Hematopoietic multipotent progenitor cell (in vitro differentiated cells): Measurements from ENCODE around the gene METAP1D. TPM values are rescaled to one million over a fixed set of nuclear protein-coding genes. Genes with fewer than 3 reads are reported as not detected.
"Not testable (repeated sequence)": the region's sequence is repeated elsewhere in the genome, so short reads cannot be mapped to it uniquely, and the experiment has no call there.

Source experiments
- DNase-seq, 3 donors: peaks; one replicate each; pipeline ENCODE4 v3.0.0-alpha.2; 2011 to 2015; ENCODE audit warnings: low read depth in 2 of 3, low spot score in 2 of 3
- total RNA-seq: library from RNA; depleted of rRNA; stranded (reverse); fragments of >200 nt; gene quantifications from one replicate; pipeline ENCODE4 v1.2.3, GENCODE V29; 2012

The METAP1D gene
- total RNA-seq, 1 donor, result 5.1 TPM

DNA sequence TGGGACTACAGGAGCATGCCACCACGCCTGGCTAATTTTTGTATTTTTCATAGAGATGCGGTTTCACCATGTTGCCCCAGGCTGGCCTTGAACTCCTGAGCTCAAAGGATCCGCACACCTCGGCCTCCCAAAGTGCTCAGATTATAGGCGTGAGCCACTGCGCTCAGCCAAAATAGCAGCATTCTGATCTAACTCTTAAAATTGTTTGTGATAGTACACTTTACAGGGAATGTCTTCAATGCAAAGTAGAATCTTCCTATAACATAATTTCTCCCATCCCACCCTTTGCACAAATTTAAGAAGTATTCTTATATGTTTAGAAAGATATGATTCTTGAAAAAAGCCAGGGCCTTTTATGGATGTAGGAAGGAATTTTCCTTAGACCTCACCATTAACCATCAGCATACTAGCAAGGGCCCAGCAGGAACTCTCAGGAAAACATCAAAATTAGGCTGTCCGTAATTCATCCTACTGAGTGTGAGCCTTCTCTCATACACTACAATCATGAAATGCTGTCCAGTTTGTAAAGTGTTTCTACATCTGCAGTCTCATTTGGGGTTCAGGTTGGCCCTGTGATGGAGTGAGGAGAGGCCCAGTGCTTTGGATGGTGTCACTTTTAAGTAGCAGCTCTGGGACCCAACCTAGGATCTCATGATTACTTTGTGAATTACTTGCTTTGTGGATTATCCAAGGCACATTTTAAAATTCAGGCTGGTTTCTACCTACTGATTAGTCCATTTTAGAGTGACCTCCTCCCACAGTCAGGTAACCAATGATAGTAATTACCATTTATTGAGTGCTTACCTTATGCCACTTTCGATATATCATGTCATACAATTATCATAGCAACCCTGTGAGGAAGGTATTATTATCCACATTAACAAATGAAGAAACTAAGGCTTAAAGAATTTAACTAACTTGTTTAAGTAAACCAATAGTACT is 48.1 kb downstream of the METAP1D start:
- DNase-seq, result no peak

DNA sequence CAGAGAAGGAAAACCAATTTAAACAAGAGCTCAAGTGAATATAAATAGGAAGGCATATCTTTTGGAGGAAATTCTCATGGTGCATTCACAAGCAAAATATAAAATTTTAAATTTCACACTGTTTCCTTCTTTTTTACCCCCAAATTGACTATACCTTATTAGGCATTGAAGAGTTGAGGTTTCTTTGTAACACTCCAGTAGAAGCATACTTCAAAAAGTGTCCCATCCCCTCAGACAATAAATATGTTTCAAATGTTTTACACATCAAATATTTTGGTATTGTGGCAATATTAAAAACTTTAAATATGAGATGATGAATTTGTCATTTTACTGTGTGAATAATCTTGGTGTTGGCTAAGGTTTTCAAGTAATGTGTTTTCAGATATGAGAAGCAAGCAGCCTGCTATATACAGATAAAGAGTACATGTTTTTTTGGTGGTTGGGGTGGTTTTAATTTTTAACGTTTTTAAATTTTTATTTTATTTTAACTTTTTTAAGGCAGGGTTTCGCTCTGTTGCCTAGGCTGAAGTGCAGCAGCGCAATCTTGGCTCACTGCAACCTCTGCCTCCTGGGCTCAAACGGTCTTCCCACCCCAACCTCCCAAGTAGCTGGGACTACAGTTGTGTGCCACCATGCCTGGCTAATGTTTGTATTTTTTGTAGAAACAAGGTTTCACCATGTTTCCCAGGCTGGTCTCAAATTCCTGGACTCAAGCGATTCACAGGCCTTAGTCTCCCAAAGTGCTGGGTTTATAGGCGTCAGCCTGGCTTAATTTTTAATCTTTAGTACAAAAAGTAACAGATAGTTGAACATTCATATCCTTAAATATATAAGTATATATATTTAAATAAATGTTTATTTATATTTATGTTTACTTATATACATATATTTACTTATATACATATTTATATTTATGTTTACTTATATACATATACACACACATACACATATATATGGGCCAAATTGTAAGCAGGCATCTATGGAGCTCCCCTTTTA is 49.1 kb downstream of the METAP1D start:
- peak in 1 of 3 donors; percentile 26 for DNase-seq

DNA sequence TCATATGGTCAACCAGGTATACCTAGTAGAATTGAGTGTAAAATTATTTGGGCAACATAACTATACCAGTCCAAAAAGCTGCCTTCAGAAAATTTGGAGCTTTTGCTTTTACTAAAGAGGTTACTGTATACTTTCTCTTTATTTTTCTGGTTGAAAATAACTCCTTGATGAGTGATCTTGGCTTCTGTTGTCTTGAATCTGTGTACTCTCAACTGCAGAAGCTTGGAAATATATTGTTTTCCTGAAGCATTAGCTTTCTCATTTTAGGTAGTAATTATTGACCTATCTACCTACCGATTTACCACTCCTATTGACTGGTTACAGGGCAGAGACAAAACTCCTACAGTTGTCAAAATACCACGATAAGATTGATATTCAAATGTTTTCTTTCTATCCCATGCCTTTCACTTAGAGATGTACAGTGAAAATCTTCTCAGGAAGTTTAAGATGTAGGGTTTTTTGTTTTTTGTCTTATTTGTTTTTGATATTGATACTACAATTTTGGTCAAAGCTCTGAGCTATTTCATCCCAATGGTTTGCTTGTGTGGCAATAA is 49.9 kb downstream of the METAP1D start:
- DNase-seq, result no peak

DNA sequence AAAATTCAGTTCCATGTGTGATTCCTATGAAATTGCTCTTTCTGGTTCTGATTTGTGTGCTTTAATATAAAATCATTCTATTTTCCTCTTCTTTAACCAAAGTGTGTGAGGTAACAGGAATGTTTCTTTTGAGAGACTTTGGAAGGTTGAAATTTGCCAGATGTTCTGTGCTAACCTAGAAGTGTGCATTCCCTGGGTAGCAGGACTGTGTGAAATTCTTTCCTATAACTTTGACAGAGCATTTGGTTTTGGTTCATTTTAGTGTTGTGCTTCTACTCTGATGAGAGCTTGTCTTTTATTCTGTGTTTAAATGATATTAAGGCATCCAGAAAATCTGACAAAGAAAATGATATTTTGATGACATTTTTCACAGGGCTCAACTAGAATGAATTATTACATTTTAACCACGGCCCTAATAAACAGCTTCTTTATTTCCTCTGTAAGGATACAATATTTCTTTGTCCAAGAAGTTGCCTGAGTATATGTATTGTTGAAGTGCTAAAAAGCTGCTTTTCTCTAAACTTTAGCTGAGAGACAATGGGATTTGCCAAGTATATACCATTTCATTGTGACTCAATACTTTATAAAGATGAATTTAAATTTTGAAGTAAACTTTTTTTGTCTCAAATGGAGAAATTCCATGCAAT is 50.8 kb downstream of the METAP1D start:
- DNase-seq, result no peak

DNA sequence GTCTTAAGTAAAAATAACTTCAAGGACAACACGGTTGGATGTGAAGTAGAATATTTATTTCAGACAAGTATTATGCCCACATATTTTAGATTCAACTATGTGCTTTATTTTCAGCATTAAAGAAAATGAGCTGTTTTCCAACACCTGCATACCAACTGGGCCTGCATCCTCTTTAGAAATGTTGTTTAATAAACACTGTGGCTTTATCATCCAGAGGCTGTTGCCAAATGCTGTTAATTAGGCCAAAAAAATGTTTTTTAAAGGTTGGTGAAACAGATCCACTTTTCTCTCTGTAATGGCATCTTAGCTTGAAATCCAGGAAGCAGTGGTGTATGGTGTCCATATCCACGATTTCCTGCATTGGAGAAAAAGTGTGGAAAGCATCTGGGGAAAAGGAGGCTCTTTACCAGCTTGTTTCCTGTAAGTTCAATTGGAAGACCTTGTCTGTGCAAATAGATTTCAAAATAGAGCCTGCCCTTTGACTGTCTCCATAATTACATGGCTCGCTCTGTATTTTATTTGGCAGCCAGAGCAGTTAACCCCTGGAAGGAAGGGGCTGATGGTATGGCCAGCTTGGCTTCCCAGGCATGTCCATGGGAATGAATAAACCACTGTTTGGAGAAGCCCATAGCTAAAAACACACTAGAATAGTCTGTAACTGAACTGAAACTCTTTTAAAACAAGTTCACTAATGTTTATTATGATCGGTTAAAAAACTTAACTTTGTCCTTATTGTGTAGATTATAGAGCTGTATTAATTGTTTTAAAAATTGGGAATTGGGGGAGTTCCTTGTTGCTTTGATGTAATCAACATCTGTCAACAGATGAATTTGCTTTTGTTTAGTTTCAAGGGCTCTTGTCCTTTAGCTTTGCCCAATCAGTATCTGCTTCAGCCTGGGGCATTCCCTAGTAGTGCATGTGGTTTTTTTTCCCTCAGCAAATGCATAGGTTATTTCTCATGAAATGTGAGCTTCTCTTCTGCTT is 52.5 kb downstream of the METAP1D start:
- DNase-seq, result no peak

DNA sequence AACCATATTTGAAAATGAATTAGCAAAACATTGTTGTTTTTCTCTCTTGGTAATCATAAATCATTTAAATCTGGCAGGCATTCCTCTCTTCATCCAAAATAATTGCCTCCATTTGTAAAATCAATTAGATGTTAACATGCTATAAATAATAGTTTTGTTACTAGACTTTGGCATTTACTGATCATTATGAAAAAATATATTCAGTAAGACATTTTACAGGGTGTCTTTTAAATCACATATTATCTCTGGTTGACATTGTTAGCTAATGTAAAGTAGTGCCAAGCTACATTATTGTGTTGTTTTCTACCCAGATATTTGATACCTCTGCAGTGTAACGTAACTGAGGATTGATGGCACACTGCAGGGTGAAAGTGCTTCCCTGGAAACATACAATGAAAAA is 53.7 kb downstream of the METAP1D start:
- no peak for DNase-seq

DNA sequence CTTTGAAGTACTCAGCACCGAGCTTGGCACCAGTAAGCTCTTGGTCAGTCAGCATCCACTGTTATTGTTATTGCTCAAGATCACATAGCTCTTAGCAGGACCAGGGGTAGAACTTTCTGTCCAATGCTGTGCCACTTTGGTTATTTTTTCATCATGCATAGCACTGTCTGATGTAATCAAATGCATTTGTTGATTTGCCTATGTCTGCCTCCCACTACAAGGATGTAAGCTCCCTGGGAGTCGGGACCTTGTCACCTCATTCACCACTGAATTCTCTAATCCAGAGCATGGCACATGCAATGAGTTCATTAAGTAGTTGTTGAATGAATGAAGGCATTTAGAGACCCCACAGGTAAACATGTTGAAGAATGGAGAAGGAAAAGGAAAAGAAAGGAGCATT is 56.5 kb downstream of the METAP1D start:
- DNase-seq, result no peak

DNA sequence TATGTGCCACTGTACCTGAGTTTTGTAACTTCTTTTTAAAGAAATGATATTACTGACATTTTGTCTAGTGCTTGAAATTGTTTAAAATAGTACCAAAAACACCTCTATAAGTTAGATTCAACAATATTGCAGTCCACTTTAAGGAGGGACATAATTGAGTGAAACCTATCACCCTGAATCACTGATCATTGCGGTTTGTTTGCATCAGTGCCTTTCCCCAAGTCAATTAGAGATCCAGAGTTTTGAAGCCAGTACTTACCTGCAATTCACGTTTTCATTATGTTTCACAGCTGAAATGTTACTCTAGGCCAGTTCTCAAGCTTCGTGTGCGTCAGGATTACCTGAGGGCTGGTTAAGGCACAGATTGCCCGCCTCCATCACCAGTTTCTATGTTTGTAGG is 58.9 kb downstream of the METAP1D start:
- DNase-seq, result no peak

DNA sequence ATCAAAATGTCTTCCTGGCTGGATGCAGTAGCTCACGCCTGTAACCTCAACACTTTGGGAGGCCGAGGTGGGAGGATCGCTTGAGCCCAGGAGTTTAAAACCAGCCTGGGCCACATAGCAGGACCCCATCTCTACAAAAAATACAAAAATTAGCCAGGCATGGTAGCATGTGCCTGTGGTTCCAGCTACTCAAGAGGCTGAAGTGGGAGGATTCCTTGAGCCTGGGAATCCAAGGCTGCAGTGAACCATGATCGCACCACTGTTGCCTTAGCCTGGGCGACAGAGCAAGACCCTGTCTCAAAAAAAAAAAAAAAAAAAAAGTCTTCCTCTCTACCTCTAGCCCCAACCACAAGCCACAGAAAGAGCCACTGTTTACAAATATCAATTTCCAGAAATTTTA is 60.4 kb downstream of the METAP1D start:
- DNase-seq, result not testable (repeated sequence)

DNA sequence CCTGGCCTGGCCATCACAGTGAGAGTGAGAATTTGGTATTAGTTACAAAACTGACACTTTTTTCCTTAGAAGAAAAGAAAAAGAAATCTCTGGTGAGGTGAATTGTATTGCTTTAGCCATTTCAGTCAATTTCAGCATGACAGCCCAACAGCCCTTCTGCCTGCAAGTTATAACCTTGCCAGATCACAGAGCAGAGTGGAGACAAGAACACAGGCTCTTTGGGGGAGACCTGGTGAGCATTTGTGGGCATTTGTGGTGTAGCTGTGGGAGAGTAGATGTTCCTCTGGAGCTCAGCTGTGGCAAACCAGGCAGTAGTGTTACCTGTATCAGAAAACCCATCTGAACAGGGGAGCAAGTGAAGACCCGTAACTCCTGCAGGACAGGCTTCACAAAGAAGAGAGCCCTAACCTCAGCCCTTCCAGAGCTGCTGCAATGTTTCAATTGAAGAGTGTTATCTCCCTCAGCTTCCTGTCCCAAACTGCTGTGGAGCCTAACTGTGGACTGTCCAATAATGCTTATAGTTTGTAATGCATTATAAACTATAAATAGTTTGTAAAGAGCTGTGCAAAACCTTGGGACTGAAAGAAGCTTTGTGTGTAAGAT is 62.8 kb downstream of the METAP1D start:
- DNase-seq, result no peak

DNA sequence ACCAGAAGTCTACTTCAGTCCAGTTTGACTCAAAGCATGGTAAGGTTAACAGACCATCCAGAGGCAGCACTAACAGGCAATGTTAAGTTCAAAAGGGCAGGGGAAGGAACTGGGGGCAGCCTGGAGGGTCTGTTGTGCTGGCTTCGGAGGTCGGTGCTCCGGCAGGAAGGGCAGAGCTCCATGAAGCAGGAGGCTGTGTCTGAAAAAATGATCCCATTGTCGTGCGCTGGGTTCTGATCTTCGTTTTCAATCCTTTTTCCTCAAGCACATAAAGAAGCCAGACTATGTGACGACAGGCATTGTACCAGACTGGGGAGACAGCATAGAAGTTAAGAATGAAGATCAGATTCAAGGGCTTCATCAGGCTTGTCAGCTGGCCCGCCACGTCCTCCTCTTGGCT is 63.7 kb downstream of the METAP1D start:
- no peak for DNase-seq

DNA sequence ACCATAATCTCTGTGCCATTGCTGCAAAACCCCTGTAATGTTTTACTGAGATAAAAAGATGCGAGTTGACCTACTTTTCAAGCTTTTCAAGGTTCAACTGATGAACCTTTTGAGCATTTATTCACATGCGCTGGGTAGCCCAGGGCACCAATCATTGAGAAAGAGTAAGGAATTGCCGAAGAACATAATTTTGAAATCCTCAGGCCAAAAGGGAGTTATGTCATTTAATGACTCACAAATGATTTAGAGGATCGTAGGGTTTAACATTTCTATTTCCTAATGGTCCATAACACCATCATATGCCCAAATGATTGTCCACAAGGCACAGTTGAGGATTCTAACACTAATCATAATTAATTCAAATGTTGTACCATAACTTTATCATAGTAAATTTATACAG is 65.4 kb downstream of the METAP1D start:
- DNase-seq, result no peak

DNA sequence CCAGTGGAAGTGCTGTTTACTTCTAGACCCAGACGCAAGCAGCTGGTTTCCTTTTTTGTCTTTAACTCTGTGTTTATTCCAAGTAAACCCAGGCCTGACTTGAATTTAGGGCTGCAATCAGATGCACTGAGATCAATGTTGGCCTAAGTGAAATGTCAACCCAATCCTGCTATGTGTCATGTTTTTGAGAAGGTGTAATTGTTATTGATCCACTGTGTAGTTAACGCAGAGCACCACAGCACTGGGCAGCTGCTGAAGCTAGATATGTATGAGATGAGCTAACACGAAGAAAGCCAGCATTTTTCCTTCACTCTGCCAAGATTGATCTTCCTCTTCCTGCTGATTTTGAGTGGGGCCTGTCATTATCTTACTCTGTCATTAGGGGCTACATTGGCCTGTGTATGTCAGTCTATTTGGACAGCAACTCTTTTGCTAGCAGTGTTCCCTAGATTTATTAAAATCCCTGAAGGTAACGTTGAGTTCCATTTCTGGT is 66.7 kb downstream of the METAP1D start:
- DNase-seq, result no peak

DNA sequence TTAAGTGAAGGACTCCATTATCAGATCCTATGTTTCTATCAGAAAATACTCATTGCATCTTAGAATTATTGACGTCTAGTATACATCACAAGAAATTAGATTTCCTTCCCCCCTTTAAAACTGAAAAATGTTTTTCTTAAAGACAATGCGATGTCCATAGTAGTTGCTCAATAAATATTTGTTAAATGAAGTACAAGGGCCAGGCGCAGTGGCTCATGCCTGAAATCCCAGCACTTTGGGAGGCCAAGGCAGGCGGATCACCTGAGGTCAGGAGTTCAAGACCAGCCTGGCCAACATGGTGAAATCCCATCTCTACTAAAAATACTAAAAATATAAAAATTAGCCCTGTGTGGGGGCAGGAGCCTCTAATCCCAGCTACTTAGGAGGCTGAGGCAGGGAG is 68.2 kb downstream of the METAP1D start:
- not testable (repeated sequence) for DNase-seq

DNA sequence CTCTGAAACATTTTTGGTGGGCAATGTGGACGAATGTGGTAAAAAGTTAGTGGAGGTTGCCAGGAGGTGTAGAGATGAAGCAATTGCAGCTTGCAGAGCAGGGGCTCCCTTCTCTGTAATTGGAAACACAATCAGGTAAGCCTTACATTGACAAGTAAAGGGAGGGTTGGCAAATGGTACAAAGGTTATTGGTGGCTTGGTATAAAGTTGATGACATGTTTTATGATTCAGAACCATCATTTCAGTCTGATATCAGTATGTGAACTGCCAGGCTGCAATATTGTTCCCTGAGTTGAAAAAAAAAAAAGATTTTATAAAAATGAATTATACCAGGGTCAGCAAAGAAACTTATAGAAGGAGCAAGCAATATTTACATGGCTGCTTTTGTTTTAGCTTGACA is 71.2 kb downstream of the METAP1D start:
- DNase-seq, result no peak

DNA sequence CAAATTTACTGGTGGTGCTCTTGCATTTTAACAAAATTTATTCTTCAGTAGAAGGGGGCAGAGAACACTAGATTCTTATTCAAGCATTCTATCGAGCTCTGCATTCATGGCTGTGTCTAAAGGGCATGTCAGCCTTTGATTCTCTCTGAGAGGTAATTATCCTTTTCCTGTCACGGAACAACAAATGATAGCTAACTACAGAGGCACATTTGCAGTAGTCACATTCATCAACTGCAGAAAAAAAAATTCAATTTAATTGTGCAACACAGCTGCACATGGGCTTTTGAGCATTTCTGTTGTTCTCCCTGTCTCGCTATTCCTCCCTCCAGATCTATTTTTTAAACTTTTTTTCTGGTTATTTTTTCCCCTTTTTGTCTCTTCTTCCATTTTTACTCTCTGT is 72.5 kb downstream of the METAP1D start:
- DNase-seq, result no peak

DNA sequence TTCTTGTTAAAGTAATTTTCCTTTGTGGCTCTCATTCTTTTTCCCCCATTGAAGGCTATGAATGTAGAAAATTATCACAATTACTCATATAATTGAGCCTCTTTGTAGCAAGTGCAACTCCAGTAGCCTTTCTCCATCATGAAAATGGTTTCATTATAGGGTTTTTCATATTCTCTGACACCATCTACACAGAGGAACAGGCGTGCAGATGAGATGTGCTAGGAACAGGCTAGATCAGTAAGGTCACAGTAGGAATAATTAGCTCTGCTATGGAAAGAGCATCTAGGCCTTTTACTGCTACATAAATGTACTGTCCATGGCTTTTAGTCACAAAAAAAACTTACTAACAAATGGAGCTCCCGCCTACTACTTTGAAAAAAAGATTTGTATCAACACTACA is 73.0 kb downstream of the METAP1D start:
- DNase-seq, result no peak

DNA sequence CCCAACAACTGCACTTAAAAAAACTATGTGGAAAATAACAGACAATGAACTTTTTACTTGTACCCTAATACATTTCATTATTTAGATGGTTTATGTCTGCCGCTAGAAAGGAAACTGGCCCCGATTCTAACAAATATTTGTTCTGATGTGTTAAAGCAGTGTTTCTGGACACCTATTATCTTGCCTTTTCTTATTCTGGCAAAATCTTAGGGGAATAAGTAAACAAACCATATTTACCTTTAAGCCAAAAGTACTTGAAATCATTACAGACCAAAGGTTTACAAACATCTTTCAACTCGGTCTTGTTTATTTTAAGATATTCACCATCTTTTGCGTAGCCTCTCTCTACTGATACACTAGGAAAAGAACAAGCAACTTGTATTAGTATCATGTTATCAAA is 73.8 kb downstream of the METAP1D start:
- DNase-seq, result no peak

DNA sequence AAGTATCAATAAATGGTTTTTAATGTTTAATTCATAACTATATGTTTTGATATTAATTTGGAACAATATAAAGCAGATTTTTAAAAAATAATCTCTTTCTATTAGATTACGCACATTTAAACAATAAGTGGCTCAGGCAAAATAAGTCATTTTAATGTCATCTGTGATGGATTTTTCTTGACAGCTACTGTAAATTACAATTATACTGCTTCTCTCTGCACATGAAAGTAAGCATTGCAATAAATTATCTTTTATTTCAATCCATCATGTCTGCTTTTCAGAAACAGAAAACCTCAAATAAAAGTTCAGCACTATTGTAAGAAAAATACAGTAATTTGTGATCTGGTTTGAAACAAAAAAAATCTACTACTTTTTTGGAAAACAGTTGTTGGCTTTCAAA is 74.5 kb downstream of the METAP1D start:
- no peak for DNase-seq
